HepG2 (cell line): ENCODE results near the gene APRT. TPM values are rescaled to one million over a fixed set of nuclear protein-coding genes. Genes with fewer than 3 reads are reported as not detected.
A peak's percentile ranks its signal among the peaks of the same experiment; 100 is the strongest.

ENCODE experiments used
- AKNA ChIP-seq: sonication (generic); formaldehyde crosslinking; IDR thresholded peaks from 2 replicates; pipeline ENCODE4 v1.4.0; 2020; ENCODE audit warnings: missing genetic modification reagents, borderline replicate concordance
- BORCS8-MEF2B ChIP-seq: sonication (generic); formaldehyde crosslinking; IDR thresholded peaks from 2 replicates; pipeline ENCODE4 v1.8.0; 2022; ENCODE audit warnings: mild to moderate bottlenecking, missing genetic modification reagents
- GZF1 ChIP-seq: sonication (generic); formaldehyde crosslinking; IDR thresholded peaks from 2 replicates; pipeline ENCODE4 v1.5.1; 2020; ENCODE audit warnings: mild to moderate bottlenecking, missing genetic modification reagents
- IKZF4 ChIP-seq: sonication (generic); formaldehyde crosslinking; IDR thresholded peaks from 2 replicates; pipeline ENCODE4 v1.5.1; 2020; ENCODE audit warnings: borderline replicate concordance, mild to moderate bottlenecking, low read depth, missing genetic modification reagents; ENCODE audit errors: not compliant biosample characterization
- KAT8 ChIP-seq: IDR thresholded peaks from 2 replicates; pipeline ENCODE4 v1.6.1; 2016; ENCODE audit warnings: missing genetic modification reagents, missing compliant biosample characterization
- REXO4 ChIP-seq: sonication (generic); formaldehyde crosslinking; IDR thresholded peaks from 2 replicates; pipeline ENCODE4 v1.8.0; 2022; ENCODE audit warnings: missing genetic modification reagents, mild to moderate bottlenecking, borderline replicate concordance
- SP5 ChIP-seq: IDR thresholded peaks from 2 replicates; pipeline ENCODE4 v1.6.1; 2016; ENCODE audit warnings: low read depth, borderline replicate concordance
- THAP8 ChIP-seq: sonication (generic); formaldehyde crosslinking; IDR thresholded peaks from 2 replicates; pipeline ENCODE4 v1.5.1; 2020; ENCODE audit warnings: missing genetic modification reagents, mild to moderate bottlenecking, borderline replicate concordance
- ZBTB14 ChIP-seq: sonication (generic); formaldehyde crosslinking; IDR thresholded peaks from 2 replicates; pipeline ENCODE4 v1.4.0; 2020; ENCODE audit warnings: missing genetic modification reagents
- ZBTB4 ChIP-seq: sonication (generic); formaldehyde crosslinking; IDR thresholded peaks from 2 replicates; pipeline ENCODE4 v1.4.0; 2020; ENCODE audit warnings: missing genetic modification reagents, mild to moderate bottlenecking, borderline replicate concordance
- ZNF557 ChIP-seq: sonication (generic); formaldehyde crosslinking; IDR thresholded peaks from 2 replicates; pipeline ENCODE4 v1.4.0; 2020; ENCODE audit warnings: missing genetic modification reagents
- ZNF644 ChIP-seq: IDR thresholded peaks from 2 replicates; pipeline ENCODE4 v1.6.1; 2016; ENCODE audit warnings: low read depth
- ZNF781 ChIP-seq: sonication (generic); formaldehyde crosslinking; IDR thresholded peaks from 2 replicates; pipeline ENCODE4 v1.5.1; 2020; ENCODE audit warnings: borderline replicate concordance, mild to moderate bottlenecking, missing genetic modification reagents; ENCODE audit errors: not compliant biosample characterization
- polyA plus RNA-seq, 8 experiments: library from polyadenylated mRNA; depleted of rRNA in 3 of 8; stranded (reverse) in 7 of 8; unstranded in 1 of 8; fragments of >200 nt; fragmentation: Illumina TruSeq in 4 of 8; extraction: Trizol in 4 of 8; gene quantifications; 2 replicates each; pipeline versions ENCODE4 v1.2.1 to v1.2.3, GENCODE V29; 2011 to 2016; ENCODE audit warnings: low read depth in 4 of 8, missing spikeins in 1 of 8, mixed read lengths in 1 of 8; ENCODE audit not compliant: insufficient read depth in 1 of 8
- total RNA-seq, 5 experiments: library from RNA; depleted of rRNA; stranded (reverse); fragments of >200 nt; fragmentation: Illumina TruSeq; extraction: Trizol; gene quantifications; 2 replicates each; pipeline ENCODE4 v1.2.3, GENCODE V29; 2016; ENCODE audit warnings: low read depth in 1 of 5
- TF ChIP-seq, protein P1 (sequence below): sonication (generic); formaldehyde crosslinking; IDR thresholded peaks from 2 replicates; pipeline ENCODE4 v1.8.0; 2022; ENCODE audit warnings: low read depth, missing genetic modification reagents
- TF ChIP-seq, protein P2 (sequence below): sonication (generic); formaldehyde crosslinking; IDR thresholded peaks from 2 replicates; pipeline ENCODE4 v1.4.0; 2020; ENCODE audit warnings: mild to moderate bottlenecking, missing genetic modification reagents

Gene APRT
- total and polyA plus RNA-seq, 2 of the 13 experiments (the other 11 are each of a cell fraction or from before 2014, with no cell fraction given), result 155 to 242 TPM

DNA sequence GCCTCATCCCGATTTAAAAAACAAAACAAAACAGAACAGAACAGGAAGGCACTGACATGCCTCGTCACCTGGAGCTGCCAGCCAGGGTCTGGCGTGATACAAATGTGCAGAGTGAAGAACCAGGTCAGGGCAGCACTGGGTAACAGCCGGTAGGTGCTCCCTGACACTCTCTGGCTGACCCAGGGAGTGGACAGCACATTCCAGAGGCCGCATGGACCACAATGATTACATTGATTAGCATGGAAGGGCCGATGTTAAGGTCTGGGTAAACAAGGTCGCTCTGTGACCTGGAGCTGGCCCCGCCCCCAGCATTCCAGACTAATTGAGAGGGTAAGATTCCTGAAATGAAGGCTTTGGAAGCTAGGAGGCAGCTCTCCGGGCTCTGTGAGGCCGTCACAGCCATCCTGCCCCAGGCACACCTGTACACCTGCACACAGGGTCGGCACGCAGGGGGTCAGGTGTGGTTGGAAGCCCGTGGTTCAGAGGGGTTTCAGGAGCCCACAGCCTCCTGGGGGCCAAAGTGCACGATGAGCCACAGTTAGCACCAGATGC, 48.1 kb downstream of the APRT start (continued):
- TF ChIP-seq IKZF4 (CRISPR knock-in tag) (no peak), THAP8 (CRISPR knock-in tag) (no peak), AKNA (CRISPR knock-in tag) (no peak), REXO4 (no peak), ZNF781 (no peak), ZNF644 (CRISPR knock-in tag) (no peak), ZBTB4 (no peak), BORCS8-MEF2B (CRISPR knock-in tag) (no peak), SP5 (CRISPR knock-in tag) (peak; percentile 99), KAT8 (CRISPR knock-in tag) (peak; percentile 87), GZF1 (CRISPR knock-in tag) (peak; percentile 90), ZNF557 (CRISPR knock-in tag) (0 out of 2 replicates have a peak, but pooled peaks have one; percentile 32), ZBTB14 (CRISPR knock-in tag) (no peak)
- TF ChIP-seq, protein P1, sequence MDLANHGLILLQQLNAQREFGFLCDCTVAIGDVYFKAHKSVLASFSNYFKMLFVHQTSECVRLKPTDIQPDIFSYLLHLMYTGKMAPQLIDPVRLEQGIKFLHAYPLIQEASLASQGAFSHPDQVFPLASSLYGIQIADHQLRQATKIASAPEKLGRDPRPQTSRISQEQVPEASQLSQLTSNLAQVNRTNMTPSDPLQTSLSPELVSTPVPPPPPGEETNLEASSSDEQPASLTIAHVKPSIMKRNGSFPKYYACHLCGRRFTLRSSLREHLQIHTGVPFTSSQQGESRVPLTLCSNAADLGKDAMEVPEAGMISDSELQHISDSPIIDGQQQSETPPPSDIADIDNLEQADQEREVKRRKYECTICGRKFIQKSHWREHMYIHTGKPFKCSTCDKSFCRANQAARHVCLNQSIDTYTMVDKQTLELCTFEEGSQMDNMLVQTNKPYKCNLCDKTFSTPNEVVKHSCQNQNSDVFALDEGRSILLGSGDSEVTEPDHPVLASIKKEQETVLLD (CRISPR knock-in tag), result no peak
- TF ChIP-seq, protein P2, sequence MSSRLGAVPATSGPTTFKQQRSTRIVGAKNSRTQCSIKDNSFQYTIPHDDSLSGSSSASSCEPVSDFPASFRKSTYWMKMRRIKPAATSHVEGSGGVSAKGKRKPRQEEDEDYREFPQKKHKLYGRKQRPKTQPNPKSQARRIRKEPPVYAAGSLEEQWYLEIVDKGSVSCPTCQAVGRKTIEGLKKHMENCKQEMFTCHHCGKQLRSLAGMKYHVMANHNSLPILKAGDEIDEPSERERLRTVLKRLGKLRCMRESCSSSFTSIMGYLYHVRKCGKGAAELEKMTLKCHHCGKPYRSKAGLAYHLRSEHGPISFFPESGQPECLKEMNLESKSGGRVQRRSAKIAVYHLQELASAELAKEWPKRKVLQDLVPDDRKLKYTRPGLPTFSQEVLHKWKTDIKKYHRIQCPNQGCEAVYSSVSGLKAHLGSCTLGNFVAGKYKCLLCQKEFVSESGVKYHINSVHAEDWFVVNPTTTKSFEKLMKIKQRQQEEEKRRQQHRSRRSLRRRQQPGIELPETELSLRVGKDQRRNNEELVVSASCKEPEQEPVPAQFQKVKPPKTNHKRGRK (CRISPR knock-in tag), result no peak
